Right atrium auricular region (tissue), 2 donors: ENCODE data around the gene GIGYF1. TPM values are rescaled to one million over a fixed set of nuclear protein-coding genes. Genes with fewer than 3 reads are reported as not detected.

Source experiments
- DNase-seq: peaks from one replicate; pipeline ENCODE4 v3.0.0-alpha.2; 2019; ENCODE audit warnings: low spot score
- H3K27ac ChIP-seq, 2 donors: fragments of 200-600 bp; sonication (generic); 1 replicate in 1 of 2; 2 replicates in 1 of 2; pipeline ENCODE4 v1.5.1; 2016 to 2019
- H3K27me3 ChIP-seq, 2 donors: fragments of 200-600 bp; sonication (generic); one replicate each; pipeline versions ENCODE4 v1.5.1 to v1.6.0; 2017 to 2019
- H3K36me3 ChIP-seq: fragments of 200-600 bp; sonication (generic); one replicate; pipeline ENCODE4 v1.5.1; 2016
- H3K4me1 ChIP-seq, 2 donors: fragments of 200-600 bp; sonication (generic); one replicate each; pipeline versions ENCODE4 v1.5.1 to v1.6.0; 2017 to 2019
- H3K4me3 ChIP-seq, 2 donors: fragments of 200-600 bp; sonication (generic); 1 replicate in 1 of 2; 2 replicates in 1 of 2; pipeline ENCODE4 v1.5.1; 2017 to 2019; ENCODE audit warnings: mild to moderate bottlenecking in 1 of 2, moderate library complexity in 1 of 2
- H3K9me3 ChIP-seq, 2 donors: fragments of 200-600 bp; sonication (generic); one replicate each; pipeline ENCODE4 v1.5.1; 2019
- CTCF ChIP-seq, 2 donors: fragments of 200-600 bp; sonication (generic); IDR thresholded peaks; one replicate each; pipeline ENCODE4 v1.5.1; 2019; ENCODE audit warnings: antibody characterized with exemption in 2 of 2
- total RNA-seq, 2 donors: library from RNA; depleted of rRNA; stranded (reverse); fragments of >200 nt; gene quantifications; one replicate each; pipeline ENCODE4 v1.1.0, GENCODE V29; 2016

The GIGYF1 gene
- total RNA-seq, 2 donors from 2014 or later = 13.4 to 17.4 TPM

- Histone ChIP-seq H3K4me3 (no peak overlapping the region), H3K36me3 (no peaks in the 10 kb centered on the region), H3K4me1 (no peaks in the 10 kb centered on the region), H3K27ac (no peak overlapping the region), H3K9me3 (no peaks in the 10 kb centered on the region), H3K27me3 (no peaks in the 10 kb centered on the region)
- TF ChIP-seq CTCF (IDR thresholded peaks at IDR 0.05) = no peak
- DNase-seq = no peak
Observed at GRCh38 chr7:100639995-100640516, 54.0 kb downstream of the GIGYF1 start.

GRCh38 chr7:100632951-100633717 lies 60.9 kb downstream of the GIGYF1 start:
- Histone ChIP-seq H3K4me3 (peak overlapping the region; percentile 32 to 48), H3K36me3 (no peaks in the 10 kb centered on the region), H3K27ac (peak overlapping the region in 1 of 2 donors; percentile 4), H3K4me1 (peaks cover 0 to 8% of the 10 kb centered on the region in 2 donors), H3K9me3 (no peaks in the 10 kb centered on the region), H3K27me3 (no peaks in the 10 kb centered on the region)
- peak; percentile 61 for DNase-seq
- peak; percentile 19 to 36 for TF ChIP-seq CTCF (IDR thresholded peaks at IDR 0.05)

- TF ChIP-seq CTCF (IDR thresholded peaks at IDR 0.05) = no peak
- no peak overlapping the region for H3K4me3 ChIP-seq
- no peak for DNase-seq
- no peaks in the 10 kb centered on the region for H3K36me3 ChIP-seq
- no peaks in the 10 kb centered on the region for H3K9me3 ChIP-seq
- H3K27ac ChIP-seq = no peak overlapping the region
- peaks cover 0 to 17% of the 10 kb centered on the region in 2 donors for H3K4me1 ChIP-seq
- no peaks in the 10 kb centered on the region for H3K27me3 ChIP-seq
Observed at GRCh38 chr7:100630066-100630465, 64.0 kb downstream of the GIGYF1 start.

Other genes starting within 250 kb of the GIGYF1 start
- gene SPACDR, start 230.0 kb downstream of the GIGYF1 start, total RNA-seq = not detected
- gene TSC22D4, start 215.0 kb downstream of the GIGYF1 start, total RNA-seq = 10 to 100 TPM; 26.2 to 34.6 TPM
- gene NYAP1, start 210.3 kb downstream of the GIGYF1 start, total RNA-seq = 1 to 10 TPM in 1 of 2 donors, under 1 TPM in 1; 0.37 to 1.5 TPM
- 10 to 100 TPM; 16.4 to 25.8 TPM for gene AGFG2, start 155.0 kb downstream of the GIGYF1 start, total RNA-seq
- not detected for gene SAP25, start 120.3 kb downstream of the GIGYF1 start, total RNA-seq
- 10 to 100 TPM; 23.0 to 46.2 TPM for gene LRCH4, start 108.1 kb downstream of the GIGYF1 start, total RNA-seq
- gene FBXO24, start 107.9 kb downstream of the GIGYF1 start, total RNA-seq = under 1 TPM in 1 of 2 donors, not detected in 1; 0.20 TPM
- 10 to 100 TPM; 25.4 to 39.0 TPM for gene PCOLCE, start 91.9 kb downstream of the GIGYF1 start, total RNA-seq
- 10 to 100 TPM; 11.8 to 13.5 TPM for gene MOSPD3, start 81.7 kb downstream of the GIGYF1 start, total RNA-seq
- under 1 TPM in 1 of 2 donors, not detected in 1; 0.19 TPM for gene TFR2, start 52.7 kb downstream of the GIGYF1 start, total RNA-seq
- not detected for gene ACTL6B, start 37.8 kb downstream of the GIGYF1 start, total RNA-seq
- 100 to 1,000 TPM in 1 of 2 donors, 10 to 100 TPM in 1; 96.2 to 169 TPM for gene GNB2, start 20.5 kb downstream of the GIGYF1 start, total RNA-seq
- 10 to 100 TPM; 19.1 to 28.7 TPM for gene POP7, start 11.9 kb upstream of the GIGYF1 start, total RNA-seq
- not detected for gene EPO, start 26.2 kb upstream of the GIGYF1 start, total RNA-seq
- not detected for gene ZAN, start 39.3 kb upstream of the GIGYF1 start, total RNA-seq
- 10 to 100 TPM; 25.0 to 64.6 TPM for gene EPHB4, start 133.3 kb upstream of the GIGYF1 start, total RNA-seq
- 1 to 10 TPM; 5.0 to 9.0 TPM for gene SLC12A9, start 158.5 kb upstream of the GIGYF1 start, total RNA-seq
- 10 to 100 TPM; 41.6 to 64.4 TPM for gene TRIP6, start 173.1 kb upstream of the GIGYF1 start, total RNA-seq
- gene SRRT, start 180.9 kb upstream of the GIGYF1 start, total RNA-seq = 10 to 100 TPM; 33.4 to 49.6 TPM
- 1 to 10 TPM; 3.0 to 3.7 TPM for gene UFSP1, start 195.5 kb upstream of the GIGYF1 start, total RNA-seq
- 10 to 100 TPM in 1 of 2 donors, 1 to 10 TPM in 1; 5.4 to 33.0 TPM for gene ACHE, start 201.6 kb upstream of the GIGYF1 start, total RNA-seq